Tibial nerve (tissue), 4 donors: ENCODE results near the gene ARHGAP26. TPM values are rescaled to one million over a fixed set of nuclear protein-coding genes. Genes with fewer than 3 reads are reported as not detected.

Source experiments
- DNase-seq, 2 donors: peaks; one replicate each; pipeline ENCODE4 v3.0.0-alpha.2; 2019; ENCODE audit warnings: low spot score in 2 of 2
- H3K27ac ChIP-seq, 4 donors: fragments of 200-600 bp; sonication (generic) in 3 of 4; one replicate each; pipeline ENCODE4 v1.5.1; 2017 to 2019; ENCODE audit warnings: mild to moderate bottlenecking in 1 of 4
- H3K27me3 ChIP-seq, 2 donors: fragments of 200-600 bp; sonication (generic) in 1 of 2; one replicate each; pipeline versions ENCODE4 v1.5.1 to v1.6.0; 2017 to 2019
- H3K36me3 ChIP-seq, 3 donors: fragments of 200-600 bp; sonication (generic); one replicate each; pipeline ENCODE4 v1.5.1; 2018 to 2019
- H3K4me1 ChIP-seq, 4 donors: fragments of 200-600 bp; sonication (generic) in 3 of 4; one replicate each; pipeline ENCODE4 v1.5.1; 2017 to 2019
- H3K4me3 ChIP-seq, 4 donors: fragments of 200-600 bp; sonication (generic) in 3 of 4; one replicate each; pipeline ENCODE4 v1.5.1; 2017 to 2019; ENCODE audit warnings: mild to moderate bottlenecking in 1 of 4, moderate library complexity in 1 of 4
- H3K9me3 ChIP-seq, 4 donors: fragments of 200-600 bp; sonication (generic) in 3 of 4; one replicate each; pipeline ENCODE4 v1.5.1; 2017 to 2019
- EP300 ChIP-seq, 2 donors: sonication (generic); formaldehyde crosslinking; IDR thresholded peaks; one replicate each; pipeline ENCODE4 v1.6.1; 2017; ENCODE audit warnings: antibody characterized with exemption in 2 of 2, mild to moderate bottlenecking in 1 of 2
- POLR2A ChIP-seq, 2 donors: fragments of 450-650 bp; IDR thresholded peaks; one replicate each; pipeline ENCODE4 v1.6.1; 2017; ENCODE audit warnings: antibody characterized with exemption in 2 of 2, mild to moderate bottlenecking in 2 of 2, moderate library complexity in 2 of 2
- WGBS, 2 donors: methylation state at CpG; one replicate each; pipeline ENCODE4 v1.1.5; 2018; 5-methylcytosine and 5-hydroxymethylcytosine counted together
- total RNA-seq, 4 donors: library from RNA; depleted of rRNA; stranded (reverse); fragments of >200 nt; gene quantifications; one replicate each; pipeline ENCODE4 v1.1.0, GENCODE V29; 2016
- TF ChIP-seq, protein P1 (sequence below), 5 experiments: fragments of 200-600 bp in 3 of 5; fragments of 450-650 bp in 2 of 5; sonication (generic) in 3 of 5; IDR thresholded peaks; one replicate each; pipeline ENCODE4 v1.5.1; 2016 to 2019; ENCODE audit warnings: antibody characterized with exemption in 5 of 5, mild to moderate bottlenecking in 3 of 5, moderate library complexity in 2 of 5

Gene ARHGAP26
- total RNA-seq, 4 donors from 2014 or later, result 33.7 to 77.8 (median 57.8) TPM

DNA sequence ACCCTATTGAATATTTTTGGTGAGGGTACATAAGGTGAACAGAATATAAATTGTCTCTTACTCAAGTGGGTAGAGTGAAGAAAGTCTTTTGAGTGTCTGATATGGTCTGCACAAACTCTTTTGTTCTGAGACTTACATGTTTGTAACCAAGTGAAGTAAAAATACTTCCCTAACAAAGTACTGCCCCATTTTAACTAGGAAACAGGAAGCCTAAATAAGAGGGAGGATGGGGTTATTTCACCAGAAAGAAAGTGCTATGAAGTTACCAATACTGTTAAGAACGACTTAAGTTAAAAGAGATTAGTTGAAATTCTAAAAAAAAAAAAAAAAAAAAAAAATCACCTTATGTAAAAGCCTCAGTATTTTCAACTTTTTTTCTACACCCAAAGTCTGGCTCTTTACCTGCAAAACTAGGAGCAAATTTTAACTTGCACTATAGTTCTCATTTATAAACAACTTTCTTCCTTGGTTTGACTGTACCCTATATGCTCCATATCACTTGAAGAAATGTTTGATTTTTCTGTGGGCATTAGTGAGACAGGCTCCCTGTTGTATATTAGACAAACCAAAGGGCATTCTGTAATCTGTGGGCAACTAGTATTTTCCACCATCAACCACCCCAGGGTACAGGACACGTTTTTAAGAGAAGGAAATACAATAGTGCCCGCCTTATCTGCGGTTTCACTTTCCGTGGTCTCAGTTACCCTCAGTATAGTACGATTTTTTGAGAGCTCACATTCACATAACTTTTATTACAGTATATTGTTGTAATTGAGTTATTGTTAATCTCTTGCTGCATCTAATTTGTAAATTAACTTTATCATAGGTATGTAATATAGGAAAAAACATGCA is 505.6 kb downstream of the ARHGAP26 start:
- TF ChIP-seq EP300 (IDR thresholded peaks at IDR 0.05) (no peak), POLR2A (IDR thresholded peaks at IDR 0.05) (no peak)
- TF ChIP-seq, protein P1, sequence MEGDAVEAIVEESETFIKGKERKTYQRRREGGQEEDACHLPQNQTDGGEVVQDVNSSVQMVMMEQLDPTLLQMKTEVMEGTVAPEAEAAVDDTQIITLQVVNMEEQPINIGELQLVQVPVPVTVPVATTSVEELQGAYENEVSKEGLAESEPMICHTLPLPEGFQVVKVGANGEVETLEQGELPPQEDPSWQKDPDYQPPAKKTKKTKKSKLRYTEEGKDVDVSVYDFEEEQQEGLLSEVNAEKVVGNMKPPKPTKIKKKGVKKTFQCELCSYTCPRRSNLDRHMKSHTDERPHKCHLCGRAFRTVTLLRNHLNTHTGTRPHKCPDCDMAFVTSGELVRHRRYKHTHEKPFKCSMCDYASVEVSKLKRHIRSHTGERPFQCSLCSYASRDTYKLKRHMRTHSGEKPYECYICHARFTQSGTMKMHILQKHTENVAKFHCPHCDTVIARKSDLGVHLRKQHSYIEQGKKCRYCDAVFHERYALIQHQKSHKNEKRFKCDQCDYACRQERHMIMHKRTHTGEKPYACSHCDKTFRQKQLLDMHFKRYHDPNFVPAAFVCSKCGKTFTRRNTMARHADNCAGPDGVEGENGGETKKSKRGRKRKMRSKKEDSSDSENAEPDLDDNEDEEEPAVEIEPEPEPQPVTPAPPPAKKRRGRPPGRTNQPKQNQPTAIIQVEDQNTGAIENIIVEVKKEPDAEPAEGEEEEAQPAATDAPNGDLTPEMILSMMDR (IDR thresholded peaks at IDR 0.05), result no peak
- Histone ChIP-seq H3K27ac (no peak overlapping the region), H3K4me3 (no peak overlapping the region), H3K27me3 (no peaks in the 10 kb centered on the region), H3K9me3 (no peaks in the 10 kb centered on the region), H3K4me1 (no peaks in the 10 kb centered on the region), H3K36me3 (peaks cover 0 to 9% (median 8%) of the 10 kb centered on the region in 3 donors)
- 78 to 87% methylated on average over 6 of the region's 6 CpGs for WGBS, 2 donors
- no peak for DNase-seq

DNA sequence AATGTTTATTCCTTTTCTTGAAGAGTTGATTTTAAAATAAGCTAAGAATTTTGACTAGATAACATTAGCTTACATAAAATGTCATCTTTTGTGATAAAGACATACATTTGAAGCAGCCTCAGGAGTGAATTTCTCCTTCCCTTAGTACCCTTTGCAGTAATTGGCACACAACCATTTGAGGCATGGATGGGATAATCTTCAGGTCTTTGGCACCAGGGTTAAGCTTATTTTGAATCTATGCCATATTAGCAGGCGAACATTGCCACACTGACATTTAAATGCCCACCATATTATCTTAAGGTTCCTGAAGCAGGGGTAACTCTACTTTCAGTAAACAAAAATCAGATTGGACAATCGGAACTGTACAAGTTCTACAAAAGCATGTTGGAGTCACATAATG is 507.4 kb downstream of the ARHGAP26 start:
- no peak overlapping the region for H3K4me3 ChIP-seq
- TF ChIP-seq POLR2A (IDR thresholded peaks at IDR 0.05), result no peak
- TF ChIP-seq EP300 (IDR thresholded peaks at IDR 0.05), result no peak
- TF ChIP-seq, protein P1 (IDR thresholded peaks at IDR 0.05), result no peak
- no peaks in the 10 kb centered on the region for H3K9me3 ChIP-seq
- H3K27ac ChIP-seq, result no peak overlapping the region
- WGBS, 2 donors, result 88 to 91% methylated on average over 2 of the region's 2 CpGs
- peaks cover 0 to 11% (median 8%) of the 10 kb centered on the region in 3 donors for H3K36me3 ChIP-seq
- no peaks in the 10 kb centered on the region for H3K27me3 ChIP-seq
- DNase-seq, result no peak
- no peaks in the 10 kb centered on the region for H3K4me1 ChIP-seq

Other genes starting within 250 kb of the ARHGAP26 start
- 100 to 1,000 TPM in 3 of 4 donors, 10 to 100 TPM in 1; 38.1 to 131 (median 115) TPM for gene FGF1, start 84.3 kb upstream of the ARHGAP26 start, total RNA-seq